Tibial nerve (tissue), 3 donors: Measurements from ENCODE around the gene RPS14.

ENCODE experiments used
- POLR2A ChIP-seq, 2 donors: fragments of 450-650 bp; IDR thresholded peaks; one replicate each; pipeline ENCODE4 v1.6.1; 2017; ENCODE audit warnings: antibody characterized with exemption in 2 of 2, mild to moderate bottlenecking in 2 of 2, moderate library complexity in 2 of 2
- TF ChIP-seq, protein P1 (sequence below), 5 experiments: fragments of 200-600 bp in 3 of 5; fragments of 450-650 bp in 2 of 5; sonication (generic) in 3 of 5; IDR thresholded peaks; one replicate each; pipeline ENCODE4 v1.5.1; 2016 to 2019; ENCODE audit warnings: antibody characterized with exemption in 5 of 5, mild to moderate bottlenecking in 3 of 5, moderate library complexity in 2 of 5

GRCh38 chr5:150443242-150444075, 6.1 kb downstream of the RPS14 start:
- TF ChIP-seq, protein P1, sequence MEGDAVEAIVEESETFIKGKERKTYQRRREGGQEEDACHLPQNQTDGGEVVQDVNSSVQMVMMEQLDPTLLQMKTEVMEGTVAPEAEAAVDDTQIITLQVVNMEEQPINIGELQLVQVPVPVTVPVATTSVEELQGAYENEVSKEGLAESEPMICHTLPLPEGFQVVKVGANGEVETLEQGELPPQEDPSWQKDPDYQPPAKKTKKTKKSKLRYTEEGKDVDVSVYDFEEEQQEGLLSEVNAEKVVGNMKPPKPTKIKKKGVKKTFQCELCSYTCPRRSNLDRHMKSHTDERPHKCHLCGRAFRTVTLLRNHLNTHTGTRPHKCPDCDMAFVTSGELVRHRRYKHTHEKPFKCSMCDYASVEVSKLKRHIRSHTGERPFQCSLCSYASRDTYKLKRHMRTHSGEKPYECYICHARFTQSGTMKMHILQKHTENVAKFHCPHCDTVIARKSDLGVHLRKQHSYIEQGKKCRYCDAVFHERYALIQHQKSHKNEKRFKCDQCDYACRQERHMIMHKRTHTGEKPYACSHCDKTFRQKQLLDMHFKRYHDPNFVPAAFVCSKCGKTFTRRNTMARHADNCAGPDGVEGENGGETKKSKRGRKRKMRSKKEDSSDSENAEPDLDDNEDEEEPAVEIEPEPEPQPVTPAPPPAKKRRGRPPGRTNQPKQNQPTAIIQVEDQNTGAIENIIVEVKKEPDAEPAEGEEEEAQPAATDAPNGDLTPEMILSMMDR (IDR thresholded peaks at IDR 0.05), result no peak
- no peak for TF ChIP-seq POLR2A (IDR thresholded peaks at IDR 0.05)
